Keratinocyte (primary cell): ENCODE measurements around the gene ASCC3. TPM values are rescaled to one million over a fixed set of nuclear protein-coding genes. Genes with fewer than 3 reads are reported as not detected.

Experiments
- DNase-seq: peaks from one replicate; pipeline ENCODE4 v3.0.0-alpha.2; 2011; ENCODE audit warnings: low read depth, missing footprints, low spot score
- FAIRE-seq: peaks from 2 replicates; lab custom pipeline; 2011; peaks lifted over from hg19 to GRCh38; lab: Jason Lieb, UNC
- H2AFZ ChIP-seq: 2 replicates; pipeline ENCODE4 v1.6.0; 2012; ENCODE audit warnings: low read length, control low read depth, inconsistent platforms; ENCODE audit not compliant: control insufficient read depth
- H3K27ac ChIP-seq: 2 replicates; pipeline ENCODE4 v1.5.1; 2011; ENCODE audit warnings: low read length; ENCODE audit not compliant: control insufficient read depth, insufficient read depth
- H3K27me3 ChIP-seq: 3 replicates; pipeline ENCODE4 v1.6.0; 2011; ENCODE audit warnings: low read length; ENCODE audit not compliant: control insufficient read depth, insufficient read depth; ENCODE audit errors: extremely low read depth
- H3K36me3 ChIP-seq, 2 experiments: 2 replicates in 1 of 2; 3 replicates in 1 of 2; pipeline ENCODE4 v1.5.1; 2011; ENCODE audit warnings: low read length in 2 of 2, mild to moderate bottlenecking in 1 of 2; ENCODE audit not compliant: control insufficient read depth in 2 of 2, insufficient read depth in 2 of 2; ENCODE audit errors: extremely low read depth in 1 of 2
- H3K4me1 ChIP-seq: 3 replicates; pipeline ENCODE4 v1.5.1; 2011; ENCODE audit warnings: low read length; ENCODE audit not compliant: control insufficient read depth, insufficient read depth; ENCODE audit errors: extremely low read depth
- H3K4me2 ChIP-seq: 3 replicates; pipeline ENCODE4 v1.6.0; 2011; ENCODE audit warnings: low read depth, low read length; ENCODE audit not compliant: control insufficient read depth, insufficient read depth; ENCODE audit errors: extremely low read depth
- H3K4me3 ChIP-seq, 3 experiments: fragments of 200-600 bp in 1 of 3; sonication (generic) in 1 of 3; 2 replicates in 2 of 3; 3 replicates in 1 of 3; pipeline ENCODE4 v1.5.1; 2011 to 2016; ENCODE audit warnings: low read length in 3 of 3, mild to moderate bottlenecking in 3 of 3, control low read depth in 2 of 3, inconsistent platforms in 1 of 3, low read depth in 1 of 3, mixed read lengths in 1 of 3, mixed run types in 1 of 3, moderate library complexity in 1 of 3; ENCODE audit not compliant: control insufficient read depth in 2 of 3, insufficient read depth in 2 of 3; ENCODE audit errors: extremely low read depth in 1 of 3
- H3K79me2 ChIP-seq: 2 replicates; pipeline ENCODE4 v1.6.0; 2012; ENCODE audit warnings: low read length; ENCODE audit not compliant: control insufficient read depth, insufficient read depth
- H3K9ac ChIP-seq: 3 replicates; pipeline ENCODE4 v1.6.0; 2011; ENCODE audit warnings: low read length; ENCODE audit not compliant: control insufficient read depth, insufficient read depth; ENCODE audit errors: extremely low read depth
- H3K9me1 ChIP-seq: 3 replicates; pipeline ENCODE4 v1.6.0; 2011; ENCODE audit warnings: low read length; ENCODE audit not compliant: control insufficient read depth, insufficient read depth; ENCODE audit errors: extremely low read depth
- H3K9me3 ChIP-seq: 2 replicates; pipeline ENCODE4 v1.5.1; 2012; ENCODE audit warnings: low read depth, low read length; ENCODE audit not compliant: control insufficient read depth
- H4K20me1 ChIP-seq: 3 replicates; pipeline ENCODE4 v1.6.0; 2011; ENCODE audit warnings: low read length; ENCODE audit not compliant: control insufficient read depth, insufficient read depth; ENCODE audit errors: extremely low read depth
- EZH2 ChIP-seq: IDR thresholded peaks from one replicate; pipeline ENCODE4 v1.6.1; 2012; ENCODE audit warnings: inconsistent platforms, mild to moderate bottlenecking, low read length, moderate library complexity
- dilution Hi-C: fragments of 300-500 bp; cut with MboI; formaldehyde crosslinking; loops from one replicate; pipeline ENCODE4 v1.7.0; 2020; ENCODE audit warnings: low sequenced_read_pairs; ENCODE audit not compliant: extremely low pct_ligation_motif_present
- polyA plus RNA-seq, 5 experiments: library from polyadenylated mRNA; depleted of rRNA in 3 of 5; stranded (reverse) in 3 of 5; stranded (forward) in 1 of 5; unstranded in 1 of 5; fragments of >200 nt; gene quantifications; 1 replicate in 1 of 5; 2 replicates in 3 of 5; 3 replicates in 1 of 5; pipeline versions ENCODE4 v1.2.1 to v1.2.3, GENCODE V29; 2011 to 2012; ENCODE audit warnings: missing spikeins in 2 of 5, low read depth in 1 of 5, low replicate concordance in 1 of 5
- TF ChIP-seq, protein P1 (sequence below), 3 experiments: IDR thresholded peaks in 1 of 3; conservative IDR thresholded peaks in 1 of 3; optimal IDR thresholded peaks in 1 of 3; 2 replicates in 2 of 3; 3 replicates in 1 of 3; pipeline versions ENCODE3 to v1.5.1; 2011; ENCODE audit warnings: low read length in 3 of 3, mild to moderate bottlenecking in 3 of 3, moderate library complexity in 2 of 3, control low read depth in 1 of 3, inconsistent platforms in 1 of 3; ENCODE audit not compliant: insufficient read depth in 2 of 3; ENCODE audit errors: extremely low read depth in 1 of 3

ASCC3 gene
- polyA plus RNA-seq, 1 donor (not counting 4 experiments of a cell fraction or from before 2014, with no cell fraction given): 58.6 TPM

DNA sequence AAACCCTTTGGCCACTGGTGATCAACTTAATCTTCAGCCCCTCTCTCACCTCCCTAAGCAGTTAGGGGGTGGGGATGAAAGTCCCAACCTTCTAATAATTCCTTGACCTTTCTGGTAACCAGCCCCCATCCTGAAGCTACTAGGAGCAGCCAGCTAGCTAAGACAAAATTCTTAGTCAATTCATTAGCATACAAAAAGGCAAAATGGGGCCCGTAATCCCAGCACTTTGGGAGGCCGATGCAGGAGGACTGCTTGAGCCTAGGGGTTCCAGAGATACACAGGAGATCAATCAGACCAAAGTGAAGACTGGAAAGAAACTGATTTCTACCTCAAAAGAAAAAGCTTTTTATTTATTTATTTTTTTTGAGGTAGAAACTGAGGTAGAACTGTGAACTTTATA is 1.8 kb downstream of the ASCC3 start:
- H3K79me2 ChIP-seq: peaks cover 67% of the 10 kb centered on the region
- dilution Hi-C loops: no loop called here
- DNase-seq: no peak
- no peak overlapping the region for H2AFZ ChIP-seq
- H3K4me2 ChIP-seq: peak overlapping the region; percentile 84
- no peak overlapping the region for H3K27ac ChIP-seq
- H3K9ac ChIP-seq: no peak overlapping the region
- FAIRE-seq: no peak
- peaks cover 4% of the 10 kb centered on the region for H4K20me1 ChIP-seq
- H3K36me3 ChIP-seq: peaks cover 0 to 1% of the 10 kb centered on the region in 2 experiments
- peaks cover 2% of the 10 kb centered on the region for H3K9me1 ChIP-seq
- H3K4me1 ChIP-seq: peaks cover 25% of the 10 kb centered on the region
- no peaks in the 10 kb centered on the region for H3K27me3 ChIP-seq
- H3K4me3 ChIP-seq: peak overlapping the region in 2 of 3 experiments; percentile 79 to 86
- TF ChIP-seq, protein P1, sequence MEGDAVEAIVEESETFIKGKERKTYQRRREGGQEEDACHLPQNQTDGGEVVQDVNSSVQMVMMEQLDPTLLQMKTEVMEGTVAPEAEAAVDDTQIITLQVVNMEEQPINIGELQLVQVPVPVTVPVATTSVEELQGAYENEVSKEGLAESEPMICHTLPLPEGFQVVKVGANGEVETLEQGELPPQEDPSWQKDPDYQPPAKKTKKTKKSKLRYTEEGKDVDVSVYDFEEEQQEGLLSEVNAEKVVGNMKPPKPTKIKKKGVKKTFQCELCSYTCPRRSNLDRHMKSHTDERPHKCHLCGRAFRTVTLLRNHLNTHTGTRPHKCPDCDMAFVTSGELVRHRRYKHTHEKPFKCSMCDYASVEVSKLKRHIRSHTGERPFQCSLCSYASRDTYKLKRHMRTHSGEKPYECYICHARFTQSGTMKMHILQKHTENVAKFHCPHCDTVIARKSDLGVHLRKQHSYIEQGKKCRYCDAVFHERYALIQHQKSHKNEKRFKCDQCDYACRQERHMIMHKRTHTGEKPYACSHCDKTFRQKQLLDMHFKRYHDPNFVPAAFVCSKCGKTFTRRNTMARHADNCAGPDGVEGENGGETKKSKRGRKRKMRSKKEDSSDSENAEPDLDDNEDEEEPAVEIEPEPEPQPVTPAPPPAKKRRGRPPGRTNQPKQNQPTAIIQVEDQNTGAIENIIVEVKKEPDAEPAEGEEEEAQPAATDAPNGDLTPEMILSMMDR (optimal IDR thresholded peaks at IDR 0.05 in 1 of 3, IDR thresholded peaks at IDR 0.05 in 1 of 3, conservative IDR thresholded peaks at IDR 0.05 in 1 of 3; ENCODE audit: extremely low read depth in 1 of 3, insufficient read depth in 2 of 3, low read length in 3 of 3): no peak
- TF ChIP-seq EZH2: no peak
- H3K9me3 ChIP-seq: no peaks in the 10 kb centered on the region

- Histone ChIP-seq H3K9me1 (peaks cover 2% of the 10 kb centered on the region), H3K27ac (no peak overlapping the region), H3K9me3 (no peaks in the 10 kb centered on the region), H3K36me3 (peaks cover 0 to 1% of the 10 kb centered on the region in 2 experiments), H2AFZ (no peak overlapping the region), H3K4me1 (peaks cover 25% of the 10 kb centered on the region), H3K9ac (no peak overlapping the region), H3K4me2 (no peak overlapping the region), H3K79me2 (peaks cover 82% of the 10 kb centered on the region), H4K20me1 (peaks cover 4% of the 10 kb centered on the region), H3K27me3 (no peaks in the 10 kb centered on the region), H3K4me3 (no peak overlapping the region)
- dilution Hi-C loops: no loop called here
- FAIRE-seq (no peak), DNase-seq (no peak)
- TF ChIP-seq EZH2: no peak
- TF ChIP-seq, protein P1 (optimal IDR thresholded peaks at IDR 0.05 in 1 of 3, IDR thresholded peaks at IDR 0.05 in 1 of 3, conservative IDR thresholded peaks at IDR 0.05 in 1 of 3; ENCODE audit: extremely low read depth in 1 of 3, insufficient read depth in 2 of 3, low read length in 3 of 3): no peak
These were observed 3.3 kb downstream of the ASCC3 start for GRCh38 chr6:100877851-100878250.
